ENCODE measurements around the gene SOD2. TPM values are rescaled to one million over a fixed set of nuclear protein-coding genes. Genes with fewer than 3 reads are reported as not detected.
"Not testable (repeated sequence)": the region's sequence is repeated elsewhere in the genome, so short reads cannot be mapped to it uniquely, and the experiment has no call there.

SOD2 gene
- total and polyA plus RNA-seq, 9 of the 15 experiments (the other 6 are each of a cell fraction or from before 2014, with no cell fraction given): 39.8 to 140 (median 95.8) TPM

DNA sequence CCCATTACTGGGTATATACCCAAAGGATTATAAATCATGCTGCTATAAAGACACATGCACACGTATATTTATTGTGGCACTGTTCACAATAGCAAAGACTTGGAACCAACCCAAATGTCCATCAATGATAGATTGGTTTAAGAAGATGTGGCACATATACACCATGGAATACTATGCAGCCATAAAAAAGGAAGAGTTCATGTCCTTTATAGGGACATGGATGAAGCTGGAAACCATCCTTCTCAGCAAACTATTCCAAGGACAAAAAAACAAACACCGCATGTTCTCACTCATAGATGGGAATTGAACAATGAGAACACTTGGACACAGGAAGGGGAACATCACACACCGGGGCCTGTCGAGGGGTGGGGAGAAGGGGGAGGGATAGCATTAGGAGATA lies 16.8 kb downstream of the SOD2 start:
- H3K9me1 ChIP-seq (ENCODE audit: control insufficient read depth, insufficient read depth, low read length); H3K4me2 ChIP-seq (ENCODE audit: insufficient read depth, low read length); CTCF ChIA-PET (ENCODE audit: low intra/inter-chr PET ratio); intact Hi-C loops (cut with micrococcal nuclease); H3K9ac ChIP-seq (ENCODE audit: insufficient read depth in 1 of 2, low read depth in 2 of 2, low read length in 2 of 2); ATAC-seq; BruUV-seq (replicated peaks); H2AFZ ChIP-seq (ENCODE audit: low read depth, low read length); DNase-seq (ENCODE audit: extremely low read depth in 1 of 4, low spot score in 3 of 4); H3K4me3 ChIP-seq; in situ Hi-C loops (cut with MboI); H3K9me3 ChIP-seq (replicated peaks; ENCODE audit: control insufficient read depth, insufficient read depth, low read depth, low read length); FAIRE-seq; H3K27me3 ChIP-seq (ENCODE audit: control insufficient read depth in 2 of 2, insufficient read depth in 2 of 2, low read length in 2 of 2); H3K79me2 ChIP-seq (ENCODE audit: control insufficient read depth, insufficient read depth, low read length); POLR2A ChIA-PET; H4K20me1 ChIP-seq (replicated peaks; ENCODE audit: control insufficient read depth, insufficient read depth, low read length); H3K27ac ChIP-seq (ENCODE audit: extremely low read depth, low read depth, low read length); H3K4me1 ChIP-seq (replicated peaks in 1 of 2; ENCODE audit: control insufficient read depth in 2 of 2, insufficient read depth in 2 of 2, low read length in 2 of 2): not testable (repeated sequence)
- 92% methylated on average over 4 of the region's 4 CpGs for WGBS (ENCODE audit: insufficient coverage, low coverage, missing lambda C conversion rate)
- H3K36me3 ChIP-seq (ENCODE audit: control insufficient read depth, insufficient read depth, low read length): peaks cover 33% of the 10 kb centered on the region; the same call in 2 of the 3 replicates
- TF ChIP-seq KDM1A (IDR thresholded peaks at IDR 0.05) (0 out of 4 replicates have a peak, but pooled peaks of 1 of the 2 experiments have one; percentile 34), BCOR (IDR thresholded peaks at IDR 0.05) (peak; percentile 23; the same call in 1 of the 2 replicates), ZNF146 (CRISPR knock-in tag; IDR thresholded peaks at IDR 0.05; ENCODE audit: unreplicated experiment) (peak; percentile 89), RBM25 (IDR thresholded peaks at IDR 0.05; ENCODE audit: low read depth, low read length, severe bottlenecking) (peak; percentile 31)

DNA sequence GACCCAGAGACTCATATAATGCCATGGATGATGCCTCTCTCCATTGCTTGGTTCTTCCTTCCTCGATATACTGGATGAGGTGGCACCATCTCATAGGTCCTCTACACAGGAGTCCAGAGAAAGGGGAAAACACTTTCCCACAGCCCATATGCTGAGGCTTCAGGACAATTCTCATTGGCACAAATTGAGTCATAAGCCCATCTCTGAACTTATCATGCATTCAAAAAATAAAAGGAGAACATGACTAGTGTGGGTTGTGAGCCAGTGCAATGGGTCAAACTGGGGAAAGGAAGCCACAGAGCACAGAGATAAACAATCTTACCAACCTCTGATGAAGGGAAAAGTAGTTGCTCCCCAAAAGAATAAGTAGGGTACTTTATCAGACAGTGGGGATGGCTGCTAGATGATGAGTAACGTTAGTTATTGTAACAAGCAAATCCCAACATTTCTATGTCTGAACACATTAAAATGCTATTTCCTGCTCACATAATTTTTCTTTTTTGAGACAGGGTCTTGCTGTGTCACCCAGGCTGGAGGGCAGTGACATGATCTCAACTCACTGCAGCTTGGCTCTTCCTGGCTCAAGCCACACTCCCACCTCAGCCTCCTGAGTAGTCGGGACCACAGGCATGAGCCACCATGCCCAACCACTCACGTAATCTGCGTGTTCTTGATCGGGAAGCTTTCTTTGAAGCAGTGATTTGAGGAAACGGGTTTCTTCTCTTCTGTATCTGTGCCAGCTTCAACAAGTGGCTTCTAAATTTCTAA lies 27.0 kb downstream of the SOD2 start:
- Histone ChIP-seq H3K27ac (ENCODE audit: extremely low read depth, low read depth, low read length) (no peak overlapping the region), H4K20me1 (replicated peaks; ENCODE audit: control insufficient read depth, insufficient read depth, low read length) (no peaks in the 10 kb centered on the region), H3K9me1 (ENCODE audit: control insufficient read depth, insufficient read depth, low read length) (no peaks in the 10 kb centered on the region), H2AFZ (ENCODE audit: low read depth, low read length) (no peak overlapping the region), H3K79me2 (ENCODE audit: control insufficient read depth, insufficient read depth, low read length) (no peaks in the 10 kb centered on the region), H3K27me3 (ENCODE audit: control insufficient read depth in 2 of 2, insufficient read depth in 2 of 2, low read length in 2 of 2) (no peaks in the 10 kb centered on the region), H3K4me3 (no peak overlapping the region), H3K4me2 (ENCODE audit: insufficient read depth, low read length) (no peak overlapping the region), H3K4me1 (replicated peaks in 1 of 2; ENCODE audit: control insufficient read depth in 2 of 2, insufficient read depth in 2 of 2, low read length in 2 of 2) (no peaks in the 10 kb centered on the region), H3K9ac (ENCODE audit: insufficient read depth in 1 of 2, low read depth in 2 of 2, low read length in 2 of 2) (no peak overlapping the region), H3K36me3 (ENCODE audit: control insufficient read depth, insufficient read depth, low read length) (peaks cover 7% of the 10 kb centered on the region; the same call in 1 of the 3 replicates), H3K9me3 (replicated peaks; ENCODE audit: control insufficient read depth, insufficient read depth, low read depth, low read length) (peaks cover 2% of the 10 kb centered on the region; the same call in 1 of the 2 replicates)
- DNase-seq (ENCODE audit: extremely low read depth in 1 of 4, low spot score in 3 of 4) (no peak), ATAC-seq (no peak), FAIRE-seq (no peak)
- ChIA-PET CTCF (ENCODE audit: low intra/inter-chr PET ratio) (no interaction called here), POLR2A (interaction anchor here (0.7 kb wide), 1 partner anchor 574 kb away, joined by 3 read pairs; no protein-coding TSS in a partner anchor)
- in situ Hi-C loops (cut with MboI) (no loop called here), intact Hi-C loops (cut with micrococcal nuclease) (no loop called here)
- WGBS (ENCODE audit: insufficient coverage, low coverage, missing lambda C conversion rate): 59% methylated on average over 7 of the region's 7 CpGs
- no TSS peak for BruUV-seq (replicated peaks)
- TF ChIP-seq, protein P1, sequence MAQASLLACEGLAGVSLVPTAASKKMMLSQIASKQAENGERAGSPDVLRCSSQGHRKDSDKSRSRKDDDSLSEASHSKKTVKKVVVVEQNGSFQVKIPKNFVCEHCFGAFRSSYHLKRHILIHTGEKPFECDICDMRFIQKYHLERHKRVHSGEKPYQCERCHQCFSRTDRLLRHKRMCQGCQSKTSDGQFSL (CRISPR knock-in tag; IDR thresholded peaks at IDR 0.05): no peak
- TF ChIP-seq, protein P1 (tag; IDR thresholded peaks at IDR 0.05): no peak
- TF ChIP-seq ZNF197 (CRISPR knock-in tag; IDR thresholded peaks at IDR 0.05; ENCODE audit: low read depth): no peak
- TF ChIP-seq LARP7 (IDR thresholded peaks at IDR 0.05): no peak
- TF ChIP-seq MYC (IDR thresholded peaks at IDR 0.05; ENCODE audit: low read depth, low read length): no peak
- TF ChIP-seq MYC (CRISPR knock-in tag; IDR thresholded peaks at IDR 0.05; ENCODE audit: borderline replicate concordance, low read depth): no peak
- no peak for TF ChIP-seq EP400 (IDR thresholded peaks at IDR 0.05)
- no peak for TF ChIP-seq U2AF2 (optimal IDR thresholded peaks at IDR 0.05; ENCODE audit: low read depth, low read length)
- TF ChIP-seq CEBPG (CRISPR knock-in tag; IDR thresholded peaks at IDR 0.05): no peak
- no peak for TF ChIP-seq CEBPG (tag; conservative IDR thresholded peaks at IDR 0.05 in 1 of 2, IDR thresholded peaks at IDR 0.05 in 1 of 2)
- no peak for TF ChIP-seq GATAD2B (IDR thresholded peaks at IDR 0.05; ENCODE audit: borderline replicate concordance)
- TF ChIP-seq POLR3A (IDR thresholded peaks at IDR 0.05; ENCODE audit: borderline replicate concordance, extremely low read depth, insufficient read depth, insufficient read length): no peak
